Ishikawa (cell line): ENCODE data around the gene SUN1.

ENCODE experiments used
- CEBPB ChIP-seq: IDR thresholded peaks from 2 replicates; pipeline ENCODE4 v1.6.1; 2012
- CREB1 ChIP-seq: IDR thresholded peaks from 2 replicates; pipeline ENCODE4 v1.6.1; 2012; ENCODE audit warnings: low read depth
- EGR1 ChIP-seq: IDR thresholded peaks from 2 replicates; pipeline ENCODE4 v1.6.1; 2012
- EP300 ChIP-seq: IDR thresholded peaks from 2 replicates; pipeline ENCODE4 v1.6.1; 2012; ENCODE audit warnings: borderline replicate concordance
- FOXM1 ChIP-seq: IDR thresholded peaks from 2 replicates; pipeline ENCODE4 v1.6.1; 2012; ENCODE audit warnings: low read depth, borderline replicate concordance
- MAX ChIP-seq: IDR thresholded peaks from 2 replicates; pipeline ENCODE4 v1.6.1; 2012
- NFIC ChIP-seq: IDR thresholded peaks from 2 replicates; pipeline ENCODE4 v1.6.1; 2012
- RAD21 ChIP-seq: IDR thresholded peaks from 2 replicates; pipeline ENCODE4 v1.6.1; 2012; ENCODE audit warnings: low read depth
- TAF1 ChIP-seq: IDR thresholded peaks from 2 replicates; pipeline ENCODE4 v1.6.1; 2012; ENCODE audit warnings: low read depth, mild to moderate bottlenecking
- TCF12 ChIP-seq: IDR thresholded peaks from 2 replicates; pipeline ENCODE4 v1.6.1; 2012; ENCODE audit warnings: low read depth
- TEAD4 ChIP-seq: IDR thresholded peaks from 2 replicates; pipeline ENCODE4 v1.6.1; 2012
- YY1 ChIP-seq: IDR thresholded peaks from 2 replicates; pipeline ENCODE4 v1.6.1; 2012; ENCODE audit warnings: low read depth
- ZBTB7A ChIP-seq: IDR thresholded peaks from 2 replicates; pipeline ENCODE4 v1.6.1; 2012; ENCODE audit warnings: low read depth
- TF ChIP-seq, protein P1 (sequence below): IDR thresholded peaks from 2 replicates; pipeline ENCODE4 v1.6.1; 2012; ENCODE audit warnings: low read depth, mild to moderate bottlenecking
- TF ChIP-seq, protein P2 (sequence below): IDR thresholded peaks from 2 replicates; pipeline ENCODE4 v1.6.1; 2012

Gene SUN1

GRCh38 chr7:837001-837400 is 4.7 kb downstream of the SUN1 start:
- TF ChIP-seq TEAD4 (no peak), CEBPB (no peak), RAD21 (no peak), CREB1 (no peak), EGR1 (no peak), FOXM1 (no peak), NFIC (no peak), TCF12 (no peak), MAX (no peak), TAF1 (no peak), YY1 (no peak), EP300 (no peak)
- TF ChIP-seq, protein P1, sequence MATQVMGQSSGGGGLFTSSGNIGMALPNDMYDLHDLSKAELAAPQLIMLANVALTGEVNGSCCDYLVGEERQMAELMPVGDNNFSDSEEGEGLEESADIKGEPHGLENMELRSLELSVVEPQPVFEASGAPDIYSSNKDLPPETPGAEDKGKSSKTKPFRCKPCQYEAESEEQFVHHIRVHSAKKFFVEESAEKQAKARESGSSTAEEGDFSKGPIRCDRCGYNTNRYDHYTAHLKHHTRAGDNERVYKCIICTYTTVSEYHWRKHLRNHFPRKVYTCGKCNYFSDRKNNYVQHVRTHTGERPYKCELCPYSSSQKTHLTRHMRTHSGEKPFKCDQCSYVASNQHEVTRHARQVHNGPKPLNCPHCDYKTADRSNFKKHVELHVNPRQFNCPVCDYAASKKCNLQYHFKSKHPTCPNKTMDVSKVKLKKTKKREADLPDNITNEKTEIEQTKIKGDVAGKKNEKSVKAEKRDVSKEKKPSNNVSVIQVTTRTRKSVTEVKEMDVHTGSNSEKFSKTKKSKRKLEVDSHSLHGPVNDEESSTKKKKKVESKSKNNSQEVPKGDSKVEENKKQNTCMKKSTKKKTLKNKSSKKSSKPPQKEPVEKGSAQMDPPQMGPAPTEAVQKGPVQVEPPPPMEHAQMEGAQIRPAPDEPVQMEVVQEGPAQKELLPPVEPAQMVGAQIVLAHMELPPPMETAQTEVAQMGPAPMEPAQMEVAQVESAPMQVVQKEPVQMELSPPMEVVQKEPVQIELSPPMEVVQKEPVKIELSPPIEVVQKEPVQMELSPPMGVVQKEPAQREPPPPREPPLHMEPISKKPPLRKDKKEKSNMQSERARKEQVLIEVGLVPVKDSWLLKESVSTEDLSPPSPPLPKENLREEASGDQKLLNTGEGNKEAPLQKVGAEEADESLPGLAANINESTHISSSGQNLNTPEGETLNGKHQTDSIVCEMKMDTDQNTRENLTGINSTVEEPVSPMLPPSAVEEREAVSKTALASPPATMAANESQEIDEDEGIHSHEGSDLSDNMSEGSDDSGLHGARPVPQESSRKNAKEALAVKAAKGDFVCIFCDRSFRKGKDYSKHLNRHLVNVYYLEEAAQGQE: no peak
- TF ChIP-seq, protein P2, sequence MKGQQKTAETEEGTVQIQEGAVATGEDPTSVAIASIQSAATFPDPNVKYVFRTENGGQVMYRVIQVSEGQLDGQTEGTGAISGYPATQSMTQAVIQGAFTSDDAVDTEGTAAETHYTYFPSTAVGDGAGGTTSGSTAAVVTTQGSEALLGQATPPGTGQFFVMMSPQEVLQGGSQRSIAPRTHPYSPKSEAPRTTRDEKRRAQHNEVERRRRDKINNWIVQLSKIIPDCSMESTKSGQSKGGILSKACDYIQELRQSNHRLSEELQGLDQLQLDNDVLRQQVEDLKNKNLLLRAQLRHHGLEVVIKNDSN: no peak

DNA sequence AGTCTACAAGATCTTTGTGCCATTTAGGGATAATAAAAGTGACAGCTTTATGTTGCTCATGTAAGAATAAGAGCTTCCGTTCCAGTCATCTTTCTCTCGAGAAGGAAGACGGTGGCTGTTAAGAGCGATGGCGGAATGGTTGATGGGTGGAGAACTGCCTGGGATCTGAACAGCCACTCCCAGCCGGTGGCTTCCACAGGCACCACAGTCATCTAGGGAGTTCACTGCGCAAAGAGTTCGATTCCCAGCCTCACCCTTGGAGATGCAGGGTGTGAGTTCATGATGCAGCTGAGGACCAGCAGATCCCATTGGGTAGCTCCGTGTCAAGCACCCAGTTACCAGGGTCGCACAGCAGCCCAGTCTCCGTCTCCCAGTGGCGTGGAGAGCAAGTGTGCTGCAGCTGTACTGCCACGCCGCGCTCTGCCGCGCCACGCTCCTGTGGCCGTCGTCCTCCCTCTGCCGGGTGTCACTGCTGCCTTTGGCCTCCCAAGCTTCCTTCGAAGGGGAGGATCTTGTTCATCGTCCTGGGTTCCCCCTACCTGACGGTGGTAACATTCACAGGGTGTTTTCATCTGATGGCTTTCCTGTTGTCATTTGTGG is 7.8 kb downstream of the SUN1 start:
- TF ChIP-seq MAX (no peak), FOXM1 (no peak), RAD21 (no peak), NFIC (no peak), TEAD4 (no peak), CREB1 (no peak), YY1 (no peak), TAF1 (no peak), ZBTB7A (no peak), CEBPB (no peak), EP300 (no peak), TCF12 (no peak), EGR1 (no peak)
- TF ChIP-seq, protein P2: no peak
- TF ChIP-seq, protein P1: no peak

GRCh38 chr7:841943-842342 is 9.7 kb downstream of the SUN1 start:
- TF ChIP-seq MAX: no peak
- TF ChIP-seq FOXM1: no peak
- TF ChIP-seq TAF1: no peak
- no peak for TF ChIP-seq EGR1
- TF ChIP-seq, protein P2: no peak
- no peak for TF ChIP-seq RAD21
- TF ChIP-seq EP300: no peak
- TF ChIP-seq NFIC: no peak
- TF ChIP-seq TEAD4: no peak
- TF ChIP-seq YY1: no peak
- TF ChIP-seq, protein P1: no peak
- TF ChIP-seq CREB1: no peak
- no peak for TF ChIP-seq ZBTB7A
